Measurements from ENCODE around the gene TNKS1BP1. TPM values are rescaled to one million over a fixed set of nuclear protein-coding genes. Genes with fewer than 3 reads are reported as not detected.

Gene TNKS1BP1
- total and polyA plus RNA-seq, 2 experiments from 2014 or later: 64.2 to 72.2 TPM

DNA sequence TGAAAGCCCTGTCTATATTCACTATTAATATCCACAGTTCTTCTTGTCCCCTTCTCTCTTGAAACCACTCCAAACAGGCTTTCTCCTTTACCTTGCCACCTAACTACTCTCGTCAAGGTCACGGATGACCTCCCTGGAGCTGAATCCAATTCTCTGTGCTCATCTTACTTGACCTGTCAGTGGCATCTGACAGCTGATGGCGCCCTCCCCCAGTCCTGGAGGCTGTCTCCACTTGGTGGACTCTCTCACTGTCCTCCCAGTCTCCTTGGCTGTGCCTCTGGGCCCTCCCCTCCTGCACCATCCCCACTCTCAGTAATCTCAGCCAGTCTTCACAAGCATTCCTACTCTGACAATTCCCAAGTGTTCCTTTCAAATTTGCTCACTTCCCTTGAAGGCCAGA is 8.7 kb downstream of the TNKS1BP1 start:
- DNase-seq (ENCODE audit: low spot score): no peak
- no peaks in the 10 kb centered on the region for H3K27me3 Mint-ChIP-seq (ENCODE audit: insufficient read depth, low read depth, poor library complexity)
- Histone ChIP-seq H3K27ac (ENCODE audit: low read depth) (no peak overlapping the region), H3K4me3 (no peak overlapping the region), H3K27me3 (ENCODE audit: insufficient read depth) (no peaks in the 10 kb centered on the region), H2AFZ (no peak overlapping the region), H4K20me1 (replicated peaks; ENCODE audit: insufficient read depth) (peaks cover 19% of the 10 kb centered on the region), H3K79me2 (replicated peaks; ENCODE audit: insufficient read depth) (peaks cover 33% of the 10 kb centered on the region), H3K4me1 (ENCODE audit: insufficient read depth) (peaks cover 25% of the 10 kb centered on the region), H3K9me2 (ENCODE audit: insufficient read depth) (no peaks in the 10 kb centered on the region), H3K36me3 (ENCODE audit: insufficient read depth) (peaks cover 31% of the 10 kb centered on the region), H3K4me2 (peak overlapping the region; percentile 45; the same call in 1 of the 2 replicates), H3F3A (replicated peaks; ENCODE audit: low read depth) (peaks cover 16% of the 10 kb centered on the region)
- H3K9me3 Mint-ChIP-seq: peaks cover 3% of the 10 kb centered on the region; the same call in 1 of the 3 replicates
- no peak overlapping the region for H3K4me3 Mint-ChIP-seq
- TF ChIP-seq ETS1 (IDR thresholded peaks at IDR 0.05): no peak
- no peak for TF ChIP-seq POLR2AphosphoS5 (IDR thresholded peaks at IDR 0.05; ENCODE audit: low read depth)
- no peak for ATAC-seq
- peaks cover 31% of the 10 kb centered on the region for H3K36me3 Mint-ChIP-seq (ENCODE audit: low read depth)
- H3K4me1 Mint-ChIP-seq: peaks cover 23% of the 10 kb centered on the region
- H3K27ac Mint-ChIP-seq: no peak overlapping the region

DNA sequence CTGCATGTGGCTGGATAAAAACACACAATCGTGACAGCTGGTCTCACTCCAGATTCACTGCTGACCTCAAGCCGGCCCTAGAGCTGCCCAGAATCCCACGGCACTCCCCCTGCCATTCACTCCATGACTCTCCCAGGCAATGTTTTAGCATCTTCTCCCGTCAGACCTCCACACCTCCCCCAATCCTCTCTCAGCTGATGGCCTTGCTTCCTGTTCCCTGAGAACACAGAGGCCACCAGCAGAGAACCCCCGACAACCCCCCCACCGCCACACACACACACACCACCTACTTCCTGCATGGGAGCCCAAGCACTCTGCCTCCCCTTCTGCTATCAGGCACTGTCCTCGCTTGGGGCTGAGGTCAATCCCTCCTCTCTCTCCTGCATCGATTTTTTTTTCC is 9.3 kb downstream of the TNKS1BP1 start:
- Mint-ChIP-seq H3K27ac (no peak overlapping the region), H3K9me3 (no peaks in the 10 kb centered on the region), H3K4me1 (peaks cover 24% of the 10 kb centered on the region), H3K4me3 (no peak overlapping the region), H3K27me3 (ENCODE audit: insufficient read depth, low read depth, poor library complexity) (no peaks in the 10 kb centered on the region), H3K36me3 (ENCODE audit: low read depth) (peaks cover 31% of the 10 kb centered on the region)
- TF ChIP-seq EZH2phosphoT487 (IDR thresholded peaks at IDR 0.05; ENCODE audit: unreplicated experiment) (no peak), CREB1 (CRISPR knock-in tag; IDR thresholded peaks at IDR 0.05; ENCODE audit: low read depth) (0 out of 2 replicates have a peak, but pooled peaks have one; percentile 23)
- peaks cover 19% of the 10 kb centered on the region for H4K20me1 ChIP-seq (replicated peaks; ENCODE audit: insufficient read depth)
- H3K79me2 ChIP-seq (replicated peaks; ENCODE audit: insufficient read depth): peaks cover 33% of the 10 kb centered on the region
- DNase-seq (ENCODE audit: low spot score): peak; percentile 50
- H3K4me3 ChIP-seq: no peak overlapping the region
- peaks cover 16% of the 10 kb centered on the region for H3F3A ChIP-seq (replicated peaks; ENCODE audit: low read depth)
- H3K27ac ChIP-seq (ENCODE audit: low read depth): no peak overlapping the region; the same call in 1 of the 2 replicates
- H3K4me2 ChIP-seq: peak overlapping the region; percentile 45; the same call in 1 of the 2 replicates
- H3K9me2 ChIP-seq (ENCODE audit: insufficient read depth): no peaks in the 10 kb centered on the region
- no peak overlapping the region for H2AFZ ChIP-seq
- no peaks in the 10 kb centered on the region for H3K27me3 ChIP-seq (ENCODE audit: insufficient read depth)
- no peak for ATAC-seq
- peaks cover 31% of the 10 kb centered on the region for H3K36me3 ChIP-seq (ENCODE audit: insufficient read depth)
- peaks cover 30% of the 10 kb centered on the region for H3K4me1 ChIP-seq (ENCODE audit: insufficient read depth)

GRCh38 chr11:57314221-57314973 is 10.4 kb downstream of the TNKS1BP1 start:
- H3K36me3 ChIP-seq (ENCODE audit: insufficient read depth): peaks cover 41% of the 10 kb centered on the region
- peak overlapping the region; percentile 78 for H3K27ac Mint-ChIP-seq

More at GRCh38 chr11:57314221-57314973, 10.4 kb downstream of the TNKS1BP1 start:
- Mint-ChIP-seq H3K27me3 (ENCODE audit: insufficient read depth, low read depth, poor library complexity) (peaks cover 5% of the 10 kb centered on the region), H3K4me3 (0 out of 3 replicates have a peak overlapping the region, but pooled peaks have one; percentile 20), H3K4me1 (peaks cover 34% of the 10 kb centered on the region), H3K36me3 (ENCODE audit: low read depth) (peaks cover 35% of the 10 kb centered on the region), H3K9me3 (no peaks in the 10 kb centered on the region; the same call in 2 of the 3 replicates)
- no peak for DNase-seq (ENCODE audit: low spot score)
- no peak for ATAC-seq
- H3K27me3 ChIP-seq (ENCODE audit: insufficient read depth): no peaks in the 10 kb centered on the region
- peak overlapping the region; percentile 59; the same call in 1 of the 2 replicates for H3K27ac ChIP-seq (ENCODE audit: low read depth)
- no peak overlapping the region for H2AFZ ChIP-seq
- H3K9me2 ChIP-seq (ENCODE audit: insufficient read depth): no peaks in the 10 kb centered on the region
- peaks cover 32% of the 10 kb centered on the region for H3K4me1 ChIP-seq (ENCODE audit: insufficient read depth)
- H3F3A ChIP-seq (replicated peaks; ENCODE audit: low read depth): peaks cover 16% of the 10 kb centered on the region
- H4K20me1 ChIP-seq (replicated peaks; ENCODE audit: insufficient read depth): peaks cover 19% of the 10 kb centered on the region
- H3K4me2 ChIP-seq: no peak overlapping the region
- H3K79me2 ChIP-seq (replicated peaks; ENCODE audit: insufficient read depth): peaks cover 40% of the 10 kb centered on the region
- no peak for TF ChIP-seq ZNF114 (CRISPR knock-in tag; IDR thresholded peaks at IDR 0.05)
- TF ChIP-seq, protein P1, sequence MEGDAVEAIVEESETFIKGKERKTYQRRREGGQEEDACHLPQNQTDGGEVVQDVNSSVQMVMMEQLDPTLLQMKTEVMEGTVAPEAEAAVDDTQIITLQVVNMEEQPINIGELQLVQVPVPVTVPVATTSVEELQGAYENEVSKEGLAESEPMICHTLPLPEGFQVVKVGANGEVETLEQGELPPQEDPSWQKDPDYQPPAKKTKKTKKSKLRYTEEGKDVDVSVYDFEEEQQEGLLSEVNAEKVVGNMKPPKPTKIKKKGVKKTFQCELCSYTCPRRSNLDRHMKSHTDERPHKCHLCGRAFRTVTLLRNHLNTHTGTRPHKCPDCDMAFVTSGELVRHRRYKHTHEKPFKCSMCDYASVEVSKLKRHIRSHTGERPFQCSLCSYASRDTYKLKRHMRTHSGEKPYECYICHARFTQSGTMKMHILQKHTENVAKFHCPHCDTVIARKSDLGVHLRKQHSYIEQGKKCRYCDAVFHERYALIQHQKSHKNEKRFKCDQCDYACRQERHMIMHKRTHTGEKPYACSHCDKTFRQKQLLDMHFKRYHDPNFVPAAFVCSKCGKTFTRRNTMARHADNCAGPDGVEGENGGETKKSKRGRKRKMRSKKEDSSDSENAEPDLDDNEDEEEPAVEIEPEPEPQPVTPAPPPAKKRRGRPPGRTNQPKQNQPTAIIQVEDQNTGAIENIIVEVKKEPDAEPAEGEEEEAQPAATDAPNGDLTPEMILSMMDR (conservative IDR thresholded peaks at IDR 0.05; ENCODE audit: low read depth in 2 of 2): no peak
- no peak for TF ChIP-seq ETS1 (IDR thresholded peaks at IDR 0.05)
- no peak for TF ChIP-seq POLR2AphosphoS5 (IDR thresholded peaks at IDR 0.05; ENCODE audit: low read depth)
- no peak for TF ChIP-seq JUNB (IDR thresholded peaks at IDR 0.05; ENCODE audit: unreplicated experiment)
- TF ChIP-seq NANOG (IDR thresholded peaks at IDR 0.05; ENCODE audit: borderline replicate concordance): no peak
- TF ChIP-seq REST (IDR thresholded peaks at IDR 0.05; ENCODE audit: unreplicated experiment): no peak
- no peak for TF ChIP-seq STAT1 (IDR thresholded peaks at IDR 0.05; ENCODE audit: unreplicated experiment)
- no peak for TF ChIP-seq CREB1 (CRISPR knock-in tag; IDR thresholded peaks at IDR 0.05; ENCODE audit: low read depth)
- no peak for TF ChIP-seq EZH2phosphoT487 (IDR thresholded peaks at IDR 0.05; ENCODE audit: unreplicated experiment)
- H3K4me3 ChIP-seq: no peak overlapping the region

Data from GM23338 (cell line).